ENCODE results near the gene NCAPH2.

NCAPH2 gene

GRCh38 chr22:50469377-50470305, 38.4 kb upstream of the NCAPH2 start:
- DNase-seq (ENCODE audit: low read depth): peak; percentile 91

GRCh38 chr22:50470491-50470890, 37.5 kb upstream of the NCAPH2 start:
- peak overlapping the region; percentile 19 for H3K4me3 ChIP-seq (ENCODE audit: low read depth, low read length)
- no peak for TF ChIP-seq CTCF (IDR thresholded peaks at IDR 0.05; ENCODE audit: low read depth, low read length, missing control alignments)
- DNase-seq (ENCODE audit: low read depth): no peak

More at GRCh38 chr22:50469377-50470305, 38.4 kb upstream of the NCAPH2 start:
- no peak for TF ChIP-seq CTCF (IDR thresholded peaks at IDR 0.05; ENCODE audit: low read depth, low read length, missing control alignments)
- peak overlapping the region; percentile 19 for H3K4me3 ChIP-seq (ENCODE audit: low read depth, low read length)

- H3K4me3 ChIP-seq (ENCODE audit: low read depth, low read length): no peak overlapping the region
- DNase-seq (ENCODE audit: low read depth): no peak
- no peak for TF ChIP-seq CTCF (IDR thresholded peaks at IDR 0.05; ENCODE audit: low read depth, low read length, missing control alignments)
Observed at GRCh38 chr22:50471197-50471847, 36.7 kb upstream of the NCAPH2 start.

- TF ChIP-seq CTCF (IDR thresholded peaks at IDR 0.05; ENCODE audit: low read depth, low read length, missing control alignments): no peak
- no peak for DNase-seq (ENCODE audit: low read depth)
- no peak overlapping the region for H3K4me3 ChIP-seq (ENCODE audit: low read depth, low read length)
Observed at GRCh38 chr22:50471962-50472361, 36.1 kb upstream of the NCAPH2 start.

GRCh38 chr22:50473088-50473487, 34.9 kb upstream of the NCAPH2 start:
- no peak overlapping the region for H3K4me3 ChIP-seq (ENCODE audit: low read depth, low read length)
- DNase-seq (ENCODE audit: low read depth): no peak
- TF ChIP-seq CTCF (IDR thresholded peaks at IDR 0.05; ENCODE audit: low read depth, low read length, missing control alignments): peak; percentile 71

- TF ChIP-seq CTCF (IDR thresholded peaks at IDR 0.05; ENCODE audit: low read depth, low read length, missing control alignments): no peak
- peak overlapping the region; percentile 59 for H3K4me3 ChIP-seq (ENCODE audit: low read depth, low read length)
- DNase-seq (ENCODE audit: low read depth): no peak
Observed at GRCh38 chr22:50473855-50474671, 34.0 kb upstream of the NCAPH2 start.
